BJ (cell line): ENCODE measurements around the gene RNU6-7. TPM values are rescaled to one million over a fixed set of nuclear protein-coding genes. Genes with fewer than 3 reads are reported as not detected.

Source experiments
- CTCF ChIA-PET: fragments of 350-600 bp; formaldehyde crosslinking; extraction: SDS; loops from one replicate; lab custom pipeline; 2021; ENCODE audit warnings: antibody characterized with exemption, inconsistent platforms; lab: Yijun Ruan, JAX
- POLR2A ChIA-PET: fragments of 300-600 bp; sonication (Branson Sonifier 250); formaldehyde crosslinking; extraction: SDS; loops from one replicate; lab custom pipeline; 2021; ENCODE audit warnings: antibody characterized with exemption; lab: Charles Lee
- DNase-seq: peaks from one replicate; pipeline ENCODE4 v3.0.0-alpha.2; 2011; ENCODE audit warnings: low read depth
- H3K27me3 ChIP-seq: 2 replicates; pipeline ENCODE4 v1.6.0; 2011; ENCODE audit warnings: low read length; ENCODE audit not compliant: control insufficient read depth, insufficient read depth
- H3K36me3 ChIP-seq: 2 replicates; pipeline ENCODE4 v1.5.1; 2011; ENCODE audit warnings: low read length; ENCODE audit not compliant: control insufficient read depth, insufficient read depth
- H3K4me3 ChIP-seq: 2 replicates; pipeline ENCODE4 v1.5.1; 2011; ENCODE audit warnings: low read depth, mild to moderate bottlenecking, control low read depth, low read length
- polyA plus RNA-seq: library from polyadenylated mRNA; depleted of rRNA; stranded (reverse); fragments of >200 nt; gene quantifications from 2 replicates; pipeline ENCODE4 v1.2.3, GENCODE V29; 2011
- TF ChIP-seq, protein P1 (sequence below): IDR thresholded peaks from 2 replicates; pipeline ENCODE4 v1.5.1; 2011; ENCODE audit warnings: low read depth, mild to moderate bottlenecking, control low read depth, inconsistent platforms, low read length, moderate library complexity; ENCODE audit not compliant: insufficient read depth

RNU6-7 gene
- polyA plus RNA-seq, 1 experiment: not detected

DNA sequence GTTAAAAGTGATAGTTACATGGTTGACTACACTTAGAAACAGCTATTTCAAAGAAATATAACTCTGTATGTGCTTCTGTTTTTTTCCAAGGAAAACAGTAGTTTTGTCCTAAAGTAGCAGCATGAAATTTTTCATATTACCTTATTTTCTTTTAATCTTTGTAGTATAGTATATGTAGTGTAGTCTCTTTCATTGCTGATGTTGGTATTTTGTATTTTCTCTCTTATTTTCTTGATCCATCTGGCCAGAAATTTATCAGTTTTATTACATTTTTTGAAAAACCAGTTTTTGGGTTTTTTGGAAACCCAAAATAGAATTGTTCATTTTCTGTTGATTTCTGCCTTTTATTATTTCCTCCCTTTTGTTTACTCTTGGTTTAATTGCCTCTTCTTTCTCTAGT is 7.6 kb downstream of the RNU6-7 start:
- DNase-seq: no peak
- H3K27me3 ChIP-seq: peaks cover 5% of the 10 kb centered on the region
- H3K36me3 ChIP-seq: no peaks in the 10 kb centered on the region
- no peak overlapping the region for H3K4me3 ChIP-seq
- ChIA-PET CTCF (interaction anchor here (0.8 kb wide), 1 partner anchor 84 kb away, joined by 3 read pairs; no protein-coding TSS in a partner anchor), POLR2A (no interaction called here)
- TF ChIP-seq, protein P1, sequence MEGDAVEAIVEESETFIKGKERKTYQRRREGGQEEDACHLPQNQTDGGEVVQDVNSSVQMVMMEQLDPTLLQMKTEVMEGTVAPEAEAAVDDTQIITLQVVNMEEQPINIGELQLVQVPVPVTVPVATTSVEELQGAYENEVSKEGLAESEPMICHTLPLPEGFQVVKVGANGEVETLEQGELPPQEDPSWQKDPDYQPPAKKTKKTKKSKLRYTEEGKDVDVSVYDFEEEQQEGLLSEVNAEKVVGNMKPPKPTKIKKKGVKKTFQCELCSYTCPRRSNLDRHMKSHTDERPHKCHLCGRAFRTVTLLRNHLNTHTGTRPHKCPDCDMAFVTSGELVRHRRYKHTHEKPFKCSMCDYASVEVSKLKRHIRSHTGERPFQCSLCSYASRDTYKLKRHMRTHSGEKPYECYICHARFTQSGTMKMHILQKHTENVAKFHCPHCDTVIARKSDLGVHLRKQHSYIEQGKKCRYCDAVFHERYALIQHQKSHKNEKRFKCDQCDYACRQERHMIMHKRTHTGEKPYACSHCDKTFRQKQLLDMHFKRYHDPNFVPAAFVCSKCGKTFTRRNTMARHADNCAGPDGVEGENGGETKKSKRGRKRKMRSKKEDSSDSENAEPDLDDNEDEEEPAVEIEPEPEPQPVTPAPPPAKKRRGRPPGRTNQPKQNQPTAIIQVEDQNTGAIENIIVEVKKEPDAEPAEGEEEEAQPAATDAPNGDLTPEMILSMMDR: no peak

DNA sequence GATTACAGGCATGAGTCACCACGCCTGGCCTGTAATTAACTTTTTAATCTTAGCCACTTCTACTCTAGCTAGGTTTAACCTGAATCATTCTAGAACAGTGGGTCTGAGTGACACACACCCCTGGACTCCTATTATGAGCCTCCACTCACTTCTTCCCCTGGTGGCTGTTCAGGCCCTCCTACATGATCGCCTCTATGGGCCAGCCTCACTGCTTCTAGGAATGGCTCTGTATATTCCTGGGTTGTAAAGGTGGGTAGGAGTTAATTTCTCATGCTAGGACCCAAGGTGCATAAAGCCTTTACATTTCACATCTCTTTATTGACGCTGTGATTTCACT is 9.2 kb downstream of the RNU6-7 start:
- H3K27me3 ChIP-seq: peaks cover 5% of the 10 kb centered on the region
- no peak overlapping the region for H3K4me3 ChIP-seq
- TF ChIP-seq, protein P1: no peak
- DNase-seq: no peak
- no peaks in the 10 kb centered on the region for H3K36me3 ChIP-seq
- POLR2A ChIA-PET: interaction anchor here (0.6 kb wide), 2 partner anchors 19 to 136 kb away, joined by 4 read pairs; no protein-coding TSS in a partner anchor
- CTCF ChIA-PET: no interaction called here

DNA sequence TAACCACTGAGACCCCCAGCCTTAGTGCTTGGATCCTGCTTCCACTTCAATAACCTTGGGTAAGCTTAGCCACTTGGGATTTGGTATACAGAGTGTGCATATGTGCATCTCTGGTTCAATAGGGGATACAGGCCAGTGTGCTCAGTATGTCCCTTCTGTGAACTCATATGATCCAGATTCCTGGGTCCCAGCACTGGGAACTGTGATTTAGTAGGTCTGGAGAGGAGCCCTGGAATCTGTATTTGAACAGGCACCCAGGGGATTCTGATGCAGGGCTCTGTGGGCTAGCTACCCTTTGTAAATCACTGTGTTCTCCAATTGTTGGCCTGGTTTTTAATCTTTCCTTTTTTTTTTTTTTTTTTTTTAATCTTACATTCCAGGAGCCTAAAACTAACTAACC is 11.0 kb downstream of the RNU6-7 start:
- H3K4me3 ChIP-seq: no peak overlapping the region
- CTCF ChIA-PET: interaction anchor here (1.1 kb wide), 1 partner anchor 9 kb away, joined by 4 read pairs; no protein-coding TSS in a partner anchor
- POLR2A ChIA-PET: no interaction called here
- H3K27me3 ChIP-seq: peaks cover 3% of the 10 kb centered on the region; the same call in 1 of the 2 replicates
- DNase-seq: no peak
- H3K36me3 ChIP-seq: no peaks in the 10 kb centered on the region
- TF ChIP-seq, protein P1: no peak

DNA sequence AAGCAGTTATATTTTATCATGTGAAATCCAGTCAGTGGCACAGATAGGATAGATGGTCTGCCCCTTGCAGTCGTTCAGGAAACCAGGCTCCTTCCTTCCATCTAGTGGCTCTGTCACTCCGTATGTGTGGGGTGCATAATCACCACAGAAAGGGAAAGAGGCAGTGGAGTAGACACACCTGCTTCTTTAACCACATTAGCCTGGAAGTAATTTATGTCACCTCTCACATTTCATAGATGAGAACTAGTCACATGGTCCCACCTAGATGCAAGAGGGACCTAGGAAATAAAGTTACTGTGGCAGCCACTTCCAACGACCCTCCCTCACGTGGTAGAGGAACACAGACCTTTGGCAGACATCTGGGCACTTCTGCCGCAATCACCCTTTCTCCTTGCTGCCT is 15.5 kb downstream of the RNU6-7 start:
- Histone ChIP-seq H3K4me3 (no peak overlapping the region), H3K36me3 (no peaks in the 10 kb centered on the region), H3K27me3 (peaks cover 1% of the 10 kb centered on the region; the same call in 1 of the 2 replicates)
- ChIA-PET POLR2A (no interaction called here), CTCF (no interaction called here)
- TF ChIP-seq, protein P1: no peak
- no peak for DNase-seq

DNA sequence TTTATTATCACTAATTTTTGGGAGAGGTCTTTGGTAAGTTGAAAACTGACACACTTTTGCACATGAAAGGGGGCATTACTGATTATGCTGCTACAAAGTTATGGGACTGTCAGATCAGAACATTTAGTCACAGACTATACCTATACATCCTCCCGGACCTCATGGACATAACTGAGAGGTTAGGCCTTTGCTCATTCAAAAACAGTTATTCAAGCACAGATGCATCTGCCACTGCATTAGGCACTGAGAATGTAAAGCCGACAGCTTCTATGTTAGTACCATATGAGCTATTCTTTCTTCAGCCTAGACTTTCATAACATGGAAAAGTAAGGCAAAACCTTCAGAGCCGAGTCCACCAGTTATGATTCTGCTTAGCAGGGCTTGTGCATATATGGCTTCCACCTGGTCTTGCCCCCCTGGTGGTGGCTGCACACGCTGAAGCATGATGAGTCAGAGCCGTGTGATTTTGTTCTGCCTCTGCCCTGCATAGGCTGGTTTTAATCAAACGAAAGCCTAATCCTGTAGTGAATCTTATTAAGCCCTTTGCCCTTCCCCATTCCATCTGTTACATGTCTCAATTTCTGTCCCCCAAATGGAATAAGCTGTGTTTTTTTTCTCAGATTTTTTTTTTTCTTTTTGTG is 23.0 kb downstream of the RNU6-7 start:
- TF ChIP-seq, protein P1: peak; percentile 61
- H3K36me3 ChIP-seq: no peaks in the 10 kb centered on the region
- CTCF ChIA-PET: interaction anchor here (0.7 to 1.7 kb wide), 4 partner anchors 16 to 56 kb away, joined by 3 to 7 read pairs (median 3); no protein-coding TSS in a partner anchor
- no peaks in the 10 kb centered on the region for H3K27me3 ChIP-seq
- peak; percentile 30 for DNase-seq
- no peak overlapping the region for H3K4me3 ChIP-seq
- POLR2A ChIA-PET: no interaction called here
